Activated naive CD4-positive, alpha-beta T cell treated with Interleukin-2 at 50 U/mL for 16 hours (primary cell): ENCODE measurements around the gene LRRIQ1.
"Not testable (repeated sequence)": the region's sequence is repeated elsewhere in the genome, so short reads cannot be mapped to it uniquely, and the experiment has no call there.

ENCODE experiments used
- DNase-seq: peaks from one replicate; pipeline ENCODE4 v3.0.0-alpha.2; 2020

Gene LRRIQ1

GRCh38 chr12:85224339-85224738 is 188.2 kb downstream of the LRRIQ1 start:
- not testable (repeated sequence) for DNase-seq

- no peak for DNase-seq
These were observed 189.3 kb downstream of the LRRIQ1 start for GRCh38 chr12:85225501-85225900.

GRCh38 chr12:85237327-85237726 is 201.2 kb downstream of the LRRIQ1 start:
- DNase-seq = no peak

- DNase-seq = no peak
These were observed 208.4 kb downstream of the LRRIQ1 start for GRCh38 chr12:85244561-85244960.

- DNase-seq = no peak
These were observed 217.7 kb downstream of the LRRIQ1 start for GRCh38 chr12:85253853-85254252.

- no peak for DNase-seq
These were observed 221.5 kb downstream of the LRRIQ1 start for GRCh38 chr12:85257671-85258070.

GRCh38 chr12:85260447-85260846 is 224.3 kb downstream of the LRRIQ1 start:
- no peak for DNase-seq

- no peak for DNase-seq
These were observed 224.7 kb downstream of the LRRIQ1 start for GRCh38 chr12:85260896-85261295.

- DNase-seq = no peak
These were observed 230.2 kb downstream of the LRRIQ1 start for GRCh38 chr12:85266356-85266755.

GRCh38 chr12:85273381-85274314 is 237.5 kb downstream of the LRRIQ1 start:
- DNase-seq = no peak

- no peak for DNase-seq
These were observed 238.1 kb downstream of the LRRIQ1 start for GRCh38 chr12:85274315-85274651.

GRCh38 chr12:85275374-85275773 is 239.2 kb downstream of the LRRIQ1 start:
- no peak for DNase-seq

- no peak for DNase-seq
These were observed 241.0 kb downstream of the LRRIQ1 start for GRCh38 chr12:85277191-85277590.

GRCh38 chr12:85277900-85278597 is 241.9 kb downstream of the LRRIQ1 start:
- DNase-seq = no peak

- DNase-seq = no peak
These were observed 242.7 kb downstream of the LRRIQ1 start for GRCh38 chr12:85278598-85279448.

GRCh38 chr12:85279449-85280164 is 243.5 kb downstream of the LRRIQ1 start:
- DNase-seq = no peak

GRCh38 chr12:85280165-85280983 is 244.2 kb downstream of the LRRIQ1 start, which contains the start of gene ALX1:
ALX1 (plus strand) TSS chr12:85280220; CDS start chr12:85280262, 42 bp downstream.
- no peak for DNase-seq

- DNase-seq = no peak
These were observed 245.0 kb downstream of the LRRIQ1 start for GRCh38 chr12:85280984-85281630.

GRCh38 chr12:85281636-85282312 is 245.6 kb downstream of the LRRIQ1 start:
- no peak for DNase-seq

GRCh38 chr12:85283560-85283959 is 247.4 kb downstream of the LRRIQ1 start:
- no peak for DNase-seq
